ENCODE data around the gene LMNTD2.

LMNTD2 gene

DNA sequence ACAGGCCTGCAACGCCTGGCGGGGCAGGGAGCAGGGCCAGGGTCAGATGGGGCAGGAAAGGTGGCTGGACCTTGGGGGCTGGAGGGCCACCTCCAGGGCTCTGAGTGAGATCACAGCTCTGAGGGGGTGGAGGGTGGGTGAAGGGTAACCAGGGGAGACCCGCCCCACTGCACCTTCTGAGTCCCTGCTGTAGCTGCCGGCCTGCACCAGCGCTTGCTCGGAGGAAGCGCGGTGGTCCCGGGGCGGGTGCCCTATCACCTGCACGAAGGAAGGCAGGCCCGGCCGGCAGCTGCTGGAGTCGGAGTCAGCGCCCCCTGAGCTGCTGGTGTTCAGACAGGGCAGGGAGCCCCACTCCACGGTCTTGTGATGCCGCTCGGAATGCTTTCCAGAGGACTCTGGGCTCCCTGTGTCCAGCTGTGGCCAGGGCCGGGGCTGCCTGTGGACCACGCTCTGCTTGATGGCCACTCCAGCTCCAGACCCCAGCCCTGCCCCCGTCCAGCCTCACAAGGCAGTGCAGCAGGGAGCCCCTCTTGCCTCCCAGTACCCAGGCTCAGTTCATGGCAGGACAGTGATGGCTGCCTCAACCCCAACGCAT is 3.8 kb downstream of the LMNTD2 start:
- Histone ChIP-seq H3K4ac (ENCODE audit: low read depth in 1 of 2, low read length in 2 of 2) (no peak overlapping the region), H3K4me3 (ENCODE audit: insufficient read depth in 1 of 2, low read depth in 1 of 2, low read length in 2 of 2) (no peak overlapping the region), H3K27ac (ENCODE audit: low read length, poor library complexity, severe bottlenecking) (no peak overlapping the region), H2AK5ac (ENCODE audit: low read length, severe bottlenecking) (no peak overlapping the region), H2BK12ac (ENCODE audit: low read length in 2 of 2) (no peak overlapping the region), H3K23ac (ENCODE audit: low read length in 2 of 2) (no peak overlapping the region), H3K14ac (ENCODE audit: low read length in 2 of 2) (no peak overlapping the region), H2BK120ac (ENCODE audit: low read depth, low read length) (no peak overlapping the region), H3K79me1 (replicated peaks; ENCODE audit: low read length, poor library complexity, severe bottlenecking) (peaks cover 2% of the 10 kb centered on the region), H3K9ac (ENCODE audit: low read length) (no peak overlapping the region), H2BK5ac (ENCODE audit: low read depth, low read length, poor library complexity, severe bottlenecking) (no peak overlapping the region), H3K9me3 (ENCODE audit: control insufficient read depth, low read length) (no peaks in the 10 kb centered on the region), H4K8ac (ENCODE audit: low read length) (no peak overlapping the region), H3K27me3 (ENCODE audit: control insufficient read depth in 1 of 2, insufficient read depth in 1 of 2, low read length in 2 of 2) (peaks cover 12 to 86% of the 10 kb centered on the region in 2 experiments), H4K91ac (ENCODE audit: low read length) (no peak overlapping the region), H2BK15ac (ENCODE audit: low read depth, poor library complexity, severe bottlenecking) (no peak overlapping the region), H3K4me2 (ENCODE audit: low read length, poor library complexity, severe bottlenecking) (no peak overlapping the region), H3K4me1 (ENCODE audit: control insufficient read depth, insufficient read depth, low read depth, low read length) (peaks cover 30% of the 10 kb centered on the region), H3K36me3 (ENCODE audit: control insufficient read depth in 1 of 2, insufficient read depth in 2 of 2, low read depth in 1 of 2, low read length in 2 of 2) (no peaks in the 10 kb centered on the region), H2AFZ (ENCODE audit: low read depth, low read length) (no peak overlapping the region), H3K18ac (ENCODE audit: low read depth in 1 of 2, low read length in 2 of 2) (no peak overlapping the region)
- no peak for DNase-seq
- WGBS = 82% methylated on average over 22 of the region's 22 CpGs

DNA sequence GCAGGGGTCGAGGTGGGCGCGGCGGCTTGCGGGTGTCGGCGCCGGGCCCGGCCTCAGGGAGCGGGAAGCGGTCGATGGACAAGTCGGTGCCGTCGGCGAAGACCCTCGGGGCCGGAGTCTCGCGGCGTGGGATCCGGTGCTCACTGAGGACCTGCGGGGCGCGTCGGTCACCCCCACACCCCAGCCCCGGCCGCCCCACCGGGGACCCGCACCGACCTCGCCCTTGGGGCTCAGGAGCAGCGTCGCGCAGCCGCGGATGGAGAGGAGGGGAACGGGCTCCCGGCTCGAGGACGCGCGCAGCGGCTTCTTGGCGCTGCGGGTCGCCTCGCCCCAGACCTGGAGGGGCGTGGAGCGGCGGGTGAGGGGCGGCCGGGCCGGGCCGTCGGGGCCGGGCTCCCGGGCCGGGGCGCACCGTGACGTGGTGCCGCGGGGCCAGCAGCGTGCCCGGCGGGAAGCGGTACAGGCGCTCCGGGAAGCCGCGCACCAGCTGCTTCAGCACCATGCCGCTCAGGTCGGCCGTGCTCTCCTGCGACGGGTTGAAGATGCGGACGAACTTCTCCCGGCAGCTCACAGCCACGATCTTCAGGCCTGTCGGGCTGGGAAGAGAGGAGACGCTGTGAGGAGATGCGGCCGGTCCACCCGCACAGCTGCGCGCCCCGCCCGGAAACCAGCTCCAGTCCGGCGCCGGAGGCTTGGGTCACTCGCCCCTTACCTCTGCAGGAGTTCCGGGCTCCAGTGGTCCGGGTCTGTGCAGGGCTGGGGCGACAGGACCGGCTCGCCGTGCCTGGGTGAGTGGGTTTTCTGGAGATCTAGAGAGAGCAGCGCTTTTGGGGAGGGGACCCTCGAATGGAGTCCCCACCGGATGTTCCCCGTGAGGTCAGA is 4.5 kb downstream of the LMNTD2 start:
- Histone ChIP-seq H3K79me1 (replicated peaks; ENCODE audit: low read length, poor library complexity, severe bottlenecking) (no peaks in the 10 kb centered on the region), H3K4ac (ENCODE audit: low read depth in 1 of 2, low read length in 2 of 2) (no peak overlapping the region), H3K27me3 (ENCODE audit: control insufficient read depth in 1 of 2, insufficient read depth in 1 of 2, low read length in 2 of 2) (peaks cover 12 to 82% of the 10 kb centered on the region in 2 experiments), H3K14ac (ENCODE audit: low read length in 2 of 2) (no peak overlapping the region), H3K4me2 (ENCODE audit: low read length, poor library complexity, severe bottlenecking) (peak overlapping the region; percentile 79), H2BK15ac (ENCODE audit: low read depth, poor library complexity, severe bottlenecking) (no peak overlapping the region), H3K4me3 (ENCODE audit: insufficient read depth in 1 of 2, low read depth in 1 of 2, low read length in 2 of 2) (no peak overlapping the region), H4K91ac (ENCODE audit: low read length) (no peak overlapping the region), H2AFZ (ENCODE audit: low read depth, low read length) (no peak overlapping the region), H3K4me1 (ENCODE audit: control insufficient read depth, insufficient read depth, low read depth, low read length) (peaks cover 26% of the 10 kb centered on the region), H3K9ac (ENCODE audit: low read length) (no peak overlapping the region), H2AK5ac (ENCODE audit: low read length, severe bottlenecking) (no peak overlapping the region), H3K23ac (ENCODE audit: low read length in 2 of 2) (no peak overlapping the region), H3K9me3 (ENCODE audit: control insufficient read depth, low read length) (no peaks in the 10 kb centered on the region), H2BK5ac (ENCODE audit: low read depth, low read length, poor library complexity, severe bottlenecking) (no peak overlapping the region), H4K8ac (ENCODE audit: low read length) (no peak overlapping the region), H3K18ac (ENCODE audit: low read depth in 1 of 2, low read length in 2 of 2) (peak overlapping the region in 1 of 2 experiments; percentile 18), H3K36me3 (ENCODE audit: control insufficient read depth in 1 of 2, insufficient read depth in 2 of 2, low read depth in 1 of 2, low read length in 2 of 2) (no peaks in the 10 kb centered on the region), H2BK12ac (ENCODE audit: low read length in 2 of 2) (no peak overlapping the region), H2BK120ac (ENCODE audit: low read depth, low read length) (no peak overlapping the region), H3K27ac (ENCODE audit: low read length, poor library complexity, severe bottlenecking) (no peak overlapping the region)
- 5% methylated on average over 73 of the region's 104 CpGs for WGBS
- DNase-seq = peak; percentile 22

DNA sequence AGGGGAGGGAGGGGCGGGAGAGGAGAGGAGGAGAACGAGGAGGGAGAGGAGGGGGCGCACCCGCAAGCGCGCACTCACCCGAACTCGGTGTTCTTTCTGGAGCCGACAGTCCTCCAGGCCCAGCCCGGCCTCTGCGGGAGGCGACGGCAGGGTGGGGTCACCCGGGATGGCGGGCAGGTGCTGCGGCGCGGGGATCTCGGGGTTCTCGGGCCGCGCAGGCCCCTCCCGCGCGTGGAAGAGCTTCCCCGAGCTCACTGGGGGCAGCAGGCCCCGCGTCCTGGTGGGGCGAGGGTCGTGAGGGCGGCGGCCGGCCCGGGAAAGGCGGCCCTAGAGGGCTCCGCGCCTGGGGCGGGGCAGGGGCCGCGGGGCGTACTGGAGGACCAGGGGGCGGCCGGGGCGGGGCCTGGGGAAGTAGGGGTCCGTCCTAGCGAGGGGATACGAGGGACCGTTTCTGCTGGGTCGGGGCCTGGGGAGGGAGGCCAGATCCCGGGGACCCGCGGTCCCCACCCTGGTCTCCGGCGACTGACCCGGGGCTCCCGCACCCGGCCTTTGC is 5.2 kb downstream of the LMNTD2 start:
- no peak overlapping the region for H3K4ac ChIP-seq (ENCODE audit: low read depth in 1 of 2, low read length in 2 of 2)
- no peak overlapping the region for H3K27ac ChIP-seq (ENCODE audit: low read length, poor library complexity, severe bottlenecking)
- H3K9ac ChIP-seq (ENCODE audit: low read length) = no peak overlapping the region
- WGBS = 3% methylated on average over 35 of the region's 57 CpGs
- peaks cover 25% of the 10 kb centered on the region for H3K4me1 ChIP-seq (ENCODE audit: control insufficient read depth, insufficient read depth, low read depth, low read length)
- H3K4me2 ChIP-seq (ENCODE audit: low read length, poor library complexity, severe bottlenecking) = peak overlapping the region; percentile 79
- H3K18ac ChIP-seq (ENCODE audit: low read depth in 1 of 2, low read length in 2 of 2) = no peak overlapping the region
- peak overlapping the region; percentile 32 for H2BK15ac ChIP-seq (ENCODE audit: low read depth, poor library complexity, severe bottlenecking)
- no peak overlapping the region for H4K8ac ChIP-seq (ENCODE audit: low read length)
- H2BK120ac ChIP-seq (ENCODE audit: low read depth, low read length) = no peak overlapping the region
- peak overlapping the region in 1 of 2 experiments; percentile 48 for H3K4me3 ChIP-seq (ENCODE audit: insufficient read depth in 1 of 2, low read depth in 1 of 2, low read length in 2 of 2)
- no peak overlapping the region for H4K91ac ChIP-seq (ENCODE audit: low read length)
- H3K36me3 ChIP-seq (ENCODE audit: control insufficient read depth in 1 of 2, insufficient read depth in 2 of 2, low read depth in 1 of 2, low read length in 2 of 2) = no peaks in the 10 kb centered on the region
- H3K79me1 ChIP-seq (replicated peaks; ENCODE audit: low read length, poor library complexity, severe bottlenecking) = no peaks in the 10 kb centered on the region
- peaks cover 12 to 81% of the 10 kb centered on the region in 2 experiments for H3K27me3 ChIP-seq (ENCODE audit: control insufficient read depth in 1 of 2, insufficient read depth in 1 of 2, low read length in 2 of 2)
- H2BK5ac ChIP-seq (ENCODE audit: low read depth, low read length, poor library complexity, severe bottlenecking) = no peak overlapping the region
- H2AK5ac ChIP-seq (ENCODE audit: low read length, severe bottlenecking) = no peak overlapping the region
- H2BK12ac ChIP-seq (ENCODE audit: low read length in 2 of 2) = no peak overlapping the region
- DNase-seq = no peak
- H3K23ac ChIP-seq (ENCODE audit: low read length in 2 of 2) = no peak overlapping the region
- H3K9me3 ChIP-seq (ENCODE audit: control insufficient read depth, low read length) = no peaks in the 10 kb centered on the region
- no peak overlapping the region for H3K14ac ChIP-seq (ENCODE audit: low read length in 2 of 2)
- H2AFZ ChIP-seq (ENCODE audit: low read depth, low read length) = no peak overlapping the region
